Thyroid gland (tissue), 4 donors: ENCODE results near the gene EPYC.

Experiments used
- CTCF ChIP-seq, 6 experiments: fragments of 200-600 bp in 3 of 6; fragments of 450-650 bp in 3 of 6; sonication (generic) in 3 of 6; IDR thresholded peaks; one replicate each; pipeline ENCODE4 v1.5.1; 2016 to 2019; ENCODE audit warnings: antibody characterized with exemption in 6 of 6, mild to moderate bottlenecking in 2 of 6, inconsistent platforms in 1 of 6, moderate library complexity in 1 of 6
- POLR2A ChIP-seq, 2 donors: fragments of 450-650 bp; IDR thresholded peaks; one replicate each; pipeline ENCODE4 v1.6.1; 2017; ENCODE audit warnings: antibody characterized with exemption in 2 of 2, mild to moderate bottlenecking in 2 of 2, moderate library complexity in 1 of 2

GRCh38 chr12:90979951-90980350 lies 24.8 kb downstream of the EPYC start:
- TF ChIP-seq POLR2A (IDR thresholded peaks at IDR 0.05) (no peak), CTCF (IDR thresholded peaks at IDR 0.05) (no peak)
